Fibroblast of mammary gland (primary cell): ENCODE measurements around the gene LRRC4C.

Source experiments
- DNase-seq: peaks from one replicate; pipeline ENCODE4 v3.0.0-alpha.2; 2010; ENCODE audit warnings: low read depth
- H3K4me3 ChIP-seq: 2 replicates; pipeline ENCODE4 v1.5.1; 2011; ENCODE audit warnings: low read depth, mild to moderate bottlenecking, low read length, moderate library complexity; ENCODE audit not compliant: control insufficient read depth
- TF ChIP-seq, protein P1 (sequence below): conservative IDR thresholded peaks from 2 replicates; pipeline ENCODE4 v1.5.1; 2011; ENCODE audit warnings: low read depth, low read length, inconsistent platforms; ENCODE audit not compliant: control insufficient read depth, insufficient read depth

Gene LRRC4C

GRCh38 chr11:40647295-40647694, 812.2 kb downstream of the LRRC4C start:
- no peak overlapping the region for H3K4me3 ChIP-seq
- TF ChIP-seq, protein P1, sequence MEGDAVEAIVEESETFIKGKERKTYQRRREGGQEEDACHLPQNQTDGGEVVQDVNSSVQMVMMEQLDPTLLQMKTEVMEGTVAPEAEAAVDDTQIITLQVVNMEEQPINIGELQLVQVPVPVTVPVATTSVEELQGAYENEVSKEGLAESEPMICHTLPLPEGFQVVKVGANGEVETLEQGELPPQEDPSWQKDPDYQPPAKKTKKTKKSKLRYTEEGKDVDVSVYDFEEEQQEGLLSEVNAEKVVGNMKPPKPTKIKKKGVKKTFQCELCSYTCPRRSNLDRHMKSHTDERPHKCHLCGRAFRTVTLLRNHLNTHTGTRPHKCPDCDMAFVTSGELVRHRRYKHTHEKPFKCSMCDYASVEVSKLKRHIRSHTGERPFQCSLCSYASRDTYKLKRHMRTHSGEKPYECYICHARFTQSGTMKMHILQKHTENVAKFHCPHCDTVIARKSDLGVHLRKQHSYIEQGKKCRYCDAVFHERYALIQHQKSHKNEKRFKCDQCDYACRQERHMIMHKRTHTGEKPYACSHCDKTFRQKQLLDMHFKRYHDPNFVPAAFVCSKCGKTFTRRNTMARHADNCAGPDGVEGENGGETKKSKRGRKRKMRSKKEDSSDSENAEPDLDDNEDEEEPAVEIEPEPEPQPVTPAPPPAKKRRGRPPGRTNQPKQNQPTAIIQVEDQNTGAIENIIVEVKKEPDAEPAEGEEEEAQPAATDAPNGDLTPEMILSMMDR: no peak
- DNase-seq: no peak

DNA sequence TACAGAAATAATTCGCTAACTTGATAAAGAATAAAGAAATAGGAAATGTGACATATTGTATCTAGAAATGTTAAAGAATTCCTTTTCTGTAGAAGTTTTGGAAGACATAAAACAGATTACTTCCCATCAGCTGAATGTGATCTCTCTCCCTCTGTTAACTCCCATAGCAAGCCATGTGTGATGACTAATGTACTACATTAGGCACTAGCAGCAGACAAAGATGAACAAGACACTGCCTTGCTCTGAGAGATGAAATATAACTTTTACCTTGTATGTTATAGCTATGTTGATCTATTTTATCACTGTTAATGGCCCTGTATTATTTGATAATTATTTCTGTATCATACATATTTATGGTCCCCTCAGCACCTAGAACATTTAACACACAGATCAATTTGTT, 817.2 kb downstream of the LRRC4C start:
- no peak for DNase-seq
- TF ChIP-seq, protein P1: no peak
- no peak overlapping the region for H3K4me3 ChIP-seq

DNA sequence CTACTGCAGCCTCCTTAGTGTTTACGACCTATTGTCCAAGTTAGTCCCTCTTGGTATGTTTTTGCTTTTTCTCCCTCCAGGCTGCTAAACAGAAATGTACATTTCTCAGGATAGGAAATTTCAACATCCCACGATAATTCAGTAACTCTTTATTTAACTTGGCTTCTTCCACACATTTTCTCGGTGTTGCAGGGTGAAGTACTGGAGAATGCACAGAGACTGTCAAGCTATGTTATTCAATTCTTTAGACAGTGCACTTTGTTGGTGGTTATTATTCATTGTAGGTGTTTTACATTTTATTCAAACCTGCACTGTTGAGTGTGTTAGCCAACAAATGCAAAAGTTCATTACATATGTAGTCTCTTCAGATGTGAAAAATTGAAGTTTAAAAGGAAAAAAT, 839.8 kb downstream of the LRRC4C start:
- TF ChIP-seq, protein P1: no peak
- DNase-seq: no peak
- no peak overlapping the region for H3K4me3 ChIP-seq

DNA sequence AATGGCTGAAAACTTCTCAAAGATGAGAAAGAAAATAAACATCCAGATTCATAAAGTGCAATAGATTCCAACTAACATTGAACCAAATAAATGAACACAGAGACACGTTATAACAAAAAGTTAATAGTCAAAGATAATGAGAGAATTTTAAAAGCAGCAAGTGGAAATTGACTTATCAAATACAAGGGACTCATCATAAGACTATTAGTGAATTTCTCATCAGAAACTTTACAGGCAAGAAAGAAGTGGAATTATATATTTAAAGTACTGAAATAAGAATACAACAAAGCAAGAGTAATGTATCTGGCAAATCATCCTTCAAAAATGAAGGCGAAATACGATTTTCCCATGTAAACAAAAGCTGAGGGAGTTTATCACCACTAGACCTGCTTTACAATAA, 852.7 kb downstream of the LRRC4C start:
- no peak overlapping the region for H3K4me3 ChIP-seq
- TF ChIP-seq, protein P1: no peak
- DNase-seq: no peak

DNA sequence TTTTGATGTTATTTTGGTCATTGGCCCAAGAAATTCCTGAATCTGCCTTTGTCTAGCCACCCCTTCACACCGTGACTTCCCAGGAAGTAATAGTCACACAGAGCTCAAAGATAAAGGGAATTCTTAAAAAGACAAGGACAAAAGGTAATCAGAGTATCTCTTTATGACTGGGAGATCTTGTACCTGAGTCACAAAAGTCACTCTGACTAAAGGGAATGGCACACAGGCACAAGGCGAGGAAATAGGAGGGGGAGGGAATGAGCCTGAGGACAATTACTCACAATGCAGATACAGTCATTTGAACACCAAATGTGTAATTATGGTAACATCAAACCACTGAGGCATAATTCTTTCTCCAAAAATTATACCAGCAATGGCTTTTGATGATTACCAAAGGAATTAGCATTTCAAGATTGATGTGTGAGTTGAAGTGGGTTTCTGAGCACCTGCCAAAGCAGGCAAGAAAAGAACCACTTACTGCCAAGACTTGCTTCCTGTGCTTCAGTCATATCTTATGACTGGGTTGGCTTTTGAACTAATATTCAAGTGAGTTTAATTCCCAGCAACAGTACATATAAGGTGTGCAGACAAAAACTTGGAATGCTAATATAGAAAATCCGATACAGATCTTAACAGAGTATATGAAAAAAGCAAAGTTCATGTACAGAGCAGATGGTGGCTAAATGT, 856.4 kb downstream of the LRRC4C start:
- H3K4me3 ChIP-seq: no peak overlapping the region
- TF ChIP-seq, protein P1: no peak
- DNase-seq: no peak

- TF ChIP-seq, protein P1: no peak
- peak; percentile 4 for DNase-seq
- H3K4me3 ChIP-seq: no peak overlapping the region
Observed at GRCh38 chr11:40597546-40598113, 861.8 kb downstream of the LRRC4C start.
